ENCODE measurements around the gene TMEM140.
"Not testable (repeated sequence)": the region's sequence is repeated elsewhere in the genome, so short reads cannot be mapped to it uniquely, and the experiment has no call there.

The TMEM140 gene

GRCh38 chr7:135121868-135122267 lies 26.0 kb upstream of the TMEM140 start:
- FAIRE-seq (no peak), DNase-seq (ENCODE audit: insufficient read length, low spot score) (no peak)
- no peak for TF ChIP-seq POU2F2 (IDR thresholded peaks at IDR 0.05; ENCODE audit: low read depth, low read length)
- no peak for TF ChIP-seq POLR2AphosphoS5 (IDR thresholded peaks at IDR 0.05; ENCODE audit: low read depth, low read length)
- no peak for TF ChIP-seq POLR2A (IDR thresholded peaks at IDR 0.05; ENCODE audit: low read depth, low read length)

- not testable (repeated sequence) for DNase-seq (ENCODE audit: insufficient read length, low spot score); FAIRE-seq
These were observed 23.2 kb upstream of the TMEM140 start for GRCh38 chr7:135124631-135125030.

- no peak for TF ChIP-seq POLR2AphosphoS5 (IDR thresholded peaks at IDR 0.05; ENCODE audit: low read depth, low read length)
- no peak for TF ChIP-seq POU2F2 (IDR thresholded peaks at IDR 0.05; ENCODE audit: low read depth, low read length)
- no peak for TF ChIP-seq POLR2A (IDR thresholded peaks at IDR 0.05; ENCODE audit: low read depth, low read length)
- no peak for TF ChIP-seq SPI1 (IDR thresholded peaks at IDR 0.05; ENCODE audit: low read depth, low read length)
- no peak for TF ChIP-seq TAF1 (IDR thresholded peaks at IDR 0.05; ENCODE audit: low read depth, low read length)
- TF ChIP-seq PAX5 (IDR thresholded peaks at IDR 0.05; ENCODE audit: insufficient read depth, low read length, severe bottlenecking), result no peak
- FAIRE-seq, result peak; percentile 28
These were observed 18.9 kb upstream of the TMEM140 start for GRCh38 chr7:135128931-135129330.

GRCh38 chr7:135129579-135129978 lies 18.3 kb upstream of the TMEM140 start:
- TF ChIP-seq POLR2AphosphoS5 (IDR thresholded peaks at IDR 0.05; ENCODE audit: low read depth, low read length) (no peak), PAX5 (IDR thresholded peaks at IDR 0.05; ENCODE audit: insufficient read depth, low read length, severe bottlenecking) (no peak), SPI1 (IDR thresholded peaks at IDR 0.05; ENCODE audit: low read depth, low read length) (no peak), POLR2A (IDR thresholded peaks at IDR 0.05; ENCODE audit: low read depth, low read length) (no peak), POU2F2 (IDR thresholded peaks at IDR 0.05; ENCODE audit: low read depth, low read length) (no peak), TAF1 (IDR thresholded peaks at IDR 0.05; ENCODE audit: low read depth, low read length) (no peak)
- no peak for DNase-seq (ENCODE audit: insufficient read length, low spot score)
- no peak for FAIRE-seq

More at GRCh38 chr7:135128931-135129330, 18.9 kb upstream of the TMEM140 start:
- DNase-seq (ENCODE audit: insufficient read length, low spot score), result no peak

GRCh38 chr7:135143885-135144668 lies 3.8 kb upstream of the TMEM140 start:
- FAIRE-seq (no peak), DNase-seq (ENCODE audit: insufficient read length, low spot score) (no peak)
- no peak for TF ChIP-seq SPI1 (IDR thresholded peaks at IDR 0.05; ENCODE audit: low read depth, low read length)
- TF ChIP-seq POLR2AphosphoS5 (IDR thresholded peaks at IDR 0.05; ENCODE audit: low read depth, low read length), result no peak
- no peak for TF ChIP-seq PAX5 (IDR thresholded peaks at IDR 0.05; ENCODE audit: insufficient read depth, low read length, severe bottlenecking)
- no peak for TF ChIP-seq POLR2A (IDR thresholded peaks at IDR 0.05; ENCODE audit: low read depth, low read length)
- TF ChIP-seq TAF1 (IDR thresholded peaks at IDR 0.05; ENCODE audit: low read depth, low read length), result no peak
- no peak for TF ChIP-seq POU2F2 (IDR thresholded peaks at IDR 0.05; ENCODE audit: low read depth, low read length)

- no peak for DNase-seq (ENCODE audit: insufficient read length, low spot score)
- TF ChIP-seq POLR2A (IDR thresholded peaks at IDR 0.05; ENCODE audit: low read depth, low read length) (no peak), SPI1 (IDR thresholded peaks at IDR 0.05; ENCODE audit: low read depth, low read length) (no peak), POU2F2 (IDR thresholded peaks at IDR 0.05; ENCODE audit: low read depth, low read length) (no peak), POLR2AphosphoS5 (IDR thresholded peaks at IDR 0.05; ENCODE audit: low read depth, low read length) (no peak), PAX5 (IDR thresholded peaks at IDR 0.05; ENCODE audit: insufficient read depth, low read length, severe bottlenecking) (no peak), TAF1 (IDR thresholded peaks at IDR 0.05; ENCODE audit: low read depth, low read length) (no peak)
- no peak for FAIRE-seq
These were observed 452 bp upstream of the TMEM140 start for GRCh38 chr7:135147341-135147898.

GRCh38 chr7:135150072-135150782 lies 2.4 kb downstream of the TMEM140 start:
- no peak for DNase-seq (ENCODE audit: insufficient read length, low spot score)
- TF ChIP-seq SPI1 (IDR thresholded peaks at IDR 0.05; ENCODE audit: low read depth, low read length) (peak; percentile 52; the same call in 1 of the 2 replicates), PAX5 (IDR thresholded peaks at IDR 0.05; ENCODE audit: insufficient read depth, low read length, severe bottlenecking) (no peak)
- FAIRE-seq, result no peak

GRCh38 chr7:135151132-135151531 lies 3.3 kb downstream of the TMEM140 start:
- FAIRE-seq (no peak), DNase-seq (ENCODE audit: insufficient read length, low spot score) (no peak)
- no peak for TF ChIP-seq TAF1 (IDR thresholded peaks at IDR 0.05; ENCODE audit: low read depth, low read length)
- no peak for TF ChIP-seq POLR2AphosphoS5 (IDR thresholded peaks at IDR 0.05; ENCODE audit: low read depth, low read length)
- no peak for TF ChIP-seq SPI1 (IDR thresholded peaks at IDR 0.05; ENCODE audit: low read depth, low read length)
- no peak for TF ChIP-seq POLR2A (IDR thresholded peaks at IDR 0.05; ENCODE audit: low read depth, low read length)
- no peak for TF ChIP-seq PAX5 (IDR thresholded peaks at IDR 0.05; ENCODE audit: insufficient read depth, low read length, severe bottlenecking)
- TF ChIP-seq POU2F2 (IDR thresholded peaks at IDR 0.05; ENCODE audit: low read depth, low read length), result no peak

- no peak for TF ChIP-seq POLR2A (IDR thresholded peaks at IDR 0.05; ENCODE audit: low read depth, low read length)
- no peak for TF ChIP-seq POLR2AphosphoS5 (IDR thresholded peaks at IDR 0.05; ENCODE audit: low read depth, low read length)
- no peak for TF ChIP-seq TAF1 (IDR thresholded peaks at IDR 0.05; ENCODE audit: low read depth, low read length)
- TF ChIP-seq POU2F2 (IDR thresholded peaks at IDR 0.05; ENCODE audit: low read depth, low read length), result no peak
- no peak for TF ChIP-seq SPI1 (IDR thresholded peaks at IDR 0.05; ENCODE audit: low read depth, low read length)
- no peak for TF ChIP-seq PAX5 (IDR thresholded peaks at IDR 0.05; ENCODE audit: insufficient read depth, low read length, severe bottlenecking)
- FAIRE-seq, result peak; percentile 52
- DNase-seq (ENCODE audit: insufficient read length, low spot score), result no peak
These were observed 3.7 kb downstream of the TMEM140 start for GRCh38 chr7:135151533-135151932.
